Measurements from ENCODE around the gene ADAT1. TPM values are rescaled to one million over a fixed set of nuclear protein-coding genes. Genes with fewer than 3 reads are reported as not detected.
A peak's percentile ranks its signal among the peaks of the same experiment; 100 is the strongest.

Gene ADAT1
- total and polyA plus RNA-seq, 4 donors = 13.2 to 42.3 (median 18.5) TPM

- WGBS = 77% methylated on average over 2 of the region's 2 CpGs
- H3K36me3 ChIP-seq (ENCODE audit: control insufficient read depth in 4 of 4, insufficient read depth in 3 of 4, low read depth in 1 of 4, low read length in 3 of 4) = no peaks in the 10 kb centered on the region
- no peak for DNase-seq (ENCODE audit: low spot score)
- H3K9me3 ChIP-seq (ENCODE audit: control insufficient read depth in 4 of 4, low read length in 3 of 4) = no peaks in the 10 kb centered on the region
- no peaks in the 10 kb centered on the region for H3K27me3 ChIP-seq (ENCODE audit: control insufficient read depth in 4 of 4, insufficient read depth in 4 of 4, low read length in 3 of 4)
- H3K27ac ChIP-seq (ENCODE audit: low read depth in 1 of 2, low read length in 2 of 2) = no peak overlapping the region
- no peak overlapping the region for H3K4me3 ChIP-seq (ENCODE audit: low read depth in 1 of 3, low read length in 3 of 3)
- TF ChIP-seq MAX (IDR thresholded peaks at IDR 0.05) (no peak), GABPA (IDR thresholded peaks at IDR 0.05 in 1 of 2, conservative IDR thresholded peaks at IDR 0.05 in 1 of 2) (no peak), ATF3 (IDR thresholded peaks at IDR 0.05) (no peak), JUND (IDR thresholded peaks at IDR 0.05) (no peak), FOXA1 (IDR thresholded peaks at IDR 0.05) (no peak)
- H3K4me1 ChIP-seq (ENCODE audit: control insufficient read depth in 4 of 4, insufficient read depth in 4 of 4, low read length in 3 of 4) = peaks cover 0 to 19% (median 10%) of the 10 kb centered on the region in 4 donors
- H3K9ac ChIP-seq (ENCODE audit: low read depth in 1 of 2, low read length in 2 of 2) = no peak overlapping the region
These were observed 70.1 kb downstream of the ADAT1 start for GRCh38 chr16:75552951-75553350.

GRCh38 chr16:75550211-75550662 is 72.8 kb downstream of the ADAT1 start:
- no peak overlapping the region for H3K4me3 ChIP-seq (ENCODE audit: low read depth in 1 of 3, low read length in 3 of 3)
- TF ChIP-seq RAD21 (IDR thresholded peaks at IDR 0.05) (peak; percentile 87 to 91), CTCF (IDR thresholded peaks at IDR 0.05; ENCODE audit: low read depth, low read length, missing input control) (peak; percentile 64), FOXA2 (IDR thresholded peaks at IDR 0.05) (no peak)
- H3K36me3 ChIP-seq (ENCODE audit: control insufficient read depth in 4 of 4, insufficient read depth in 3 of 4, low read depth in 1 of 4, low read length in 3 of 4) = no peaks in the 10 kb centered on the region
- H3K9ac ChIP-seq (ENCODE audit: low read depth in 1 of 2, low read length in 2 of 2) = no peak overlapping the region
- H3K4me1 ChIP-seq (ENCODE audit: control insufficient read depth in 4 of 4, insufficient read depth in 4 of 4, low read length in 3 of 4) = peaks cover 0 to 9% (median 3%) of the 10 kb centered on the region in 4 donors
- no peak for DNase-seq (ENCODE audit: low spot score)
- H3K27ac ChIP-seq (ENCODE audit: low read depth in 1 of 2, low read length in 2 of 2) = no peak overlapping the region
- no peaks in the 10 kb centered on the region for H3K9me3 ChIP-seq (ENCODE audit: control insufficient read depth in 4 of 4, low read length in 3 of 4)
- WGBS = 58% methylated on average over 7 of the region's 7 CpGs
- H3K27me3 ChIP-seq (ENCODE audit: control insufficient read depth in 4 of 4, insufficient read depth in 4 of 4, low read length in 3 of 4) = no peaks in the 10 kb centered on the region

Other genes with a start within 250 kb of the ADAT1 start
- gene CFDP1, start 189.8 kb downstream of the ADAT1 start, total RNA-seq = 10 to 100 TPM; 20.5 to 34.4 TPM
- 10 to 100 TPM; 33.4 to 49.2 TPM for gene CFDP1, start 189.8 kb downstream of the ADAT1 start, polyA plus RNA-seq
- 10 to 100 TPM; 19.2 to 25.4 TPM for gene TMEM170A, start 158.6 kb downstream of the ADAT1 start, total RNA-seq
- gene TMEM170A, start 158.6 kb downstream of the ADAT1 start, polyA plus RNA-seq = 10 to 100 TPM in 1 of 2 donors, 1 to 10 TPM in 1; 5.8 to 13.3 TPM
- gene CHST6, start 127.8 kb downstream of the ADAT1 start, total RNA-seq = under 1 TPM; under 0.01 to 0.17 TPM
- gene CHST6, start 127.8 kb downstream of the ADAT1 start, polyA plus RNA-seq = not detected
- not detected for gene CHST5, start 87.2 kb downstream of the ADAT1 start, total RNA-seq
- not detected for gene CHST5, start 87.2 kb downstream of the ADAT1 start, polyA plus RNA-seq
- 1 to 10 TPM; 2.0 to 2.1 TPM for gene TMEM231, start 67.0 kb downstream of the ADAT1 start, total RNA-seq
- gene TMEM231, start 67.0 kb downstream of the ADAT1 start, polyA plus RNA-seq = 1 to 10 TPM in 1 of 2 donors, under 1 TPM in 1; 0.60 to 1.9 TPM
- gene GABARAPL2, start 56.9 kb downstream of the ADAT1 start, total RNA-seq = 10 to 100 TPM; 26.5 to 56.9 TPM
- 100 to 1,000 TPM in 1 of 2 donors, 10 to 100 TPM in 1; 66.1 to 123 TPM for gene GABARAPL2, start 56.9 kb downstream of the ADAT1 start, polyA plus RNA-seq
- 10 to 100 TPM; 54.6 to 65.5 TPM for gene KARS1, start 24.4 kb upstream of the ADAT1 start, total RNA-seq
- 10 to 100 TPM; 47.3 to 49.9 TPM for gene KARS1, start 24.4 kb upstream of the ADAT1 start, polyA plus RNA-seq
- gene TERF2IP, start 24.5 kb upstream of the ADAT1 start, total RNA-seq = 10 to 100 TPM; 23.7 to 69.5 TPM
- gene TERF2IP, start 24.5 kb upstream of the ADAT1 start, polyA plus RNA-seq = 10 to 100 TPM; 21.7 to 22.8 TPM
- gene CPHXL2, start 53.7 kb upstream of the ADAT1 start, total RNA-seq = not detected
- gene CPHXL2, start 53.7 kb upstream of the ADAT1 start, polyA plus RNA-seq = not detected
- gene DUXB, start 78.2 kb upstream of the ADAT1 start, total RNA-seq = under 1 TPM in 1 of 2 donors, not detected in 1; 0.42 TPM
- not detected for gene DUXB, start 78.2 kb upstream of the ADAT1 start, polyA plus RNA-seq
- not detected for gene CPHXL, start 103.2 kb upstream of the ADAT1 start, total RNA-seq
- not detected for gene CPHXL, start 103.2 kb upstream of the ADAT1 start, polyA plus RNA-seq

All from liver (tissue), 9 donors.